Astrocyte of the spinal cord (primary cell): ENCODE measurements around the gene TMBIM6.

Source experiments
- DNase-seq: peaks from one replicate; pipeline ENCODE4 v3.0.0; 2011; ENCODE audit warnings: low read depth, low spot score
- H3K4me3 ChIP-seq: 2 replicates; pipeline ENCODE4 v1.5.1; 2011; ENCODE audit warnings: low read depth, mild to moderate bottlenecking, low read length, moderate library complexity
- CTCF ChIP-seq: IDR thresholded peaks from 2 replicates; pipeline ENCODE4 v1.5.1; 2012; ENCODE audit warnings: low read depth, mild to moderate bottlenecking, low read length, inconsistent platforms
- in situ Hi-C: cut with HindIII; loops from 2 replicates; pipeline ENCODE4 v1.10.0; 2017; ENCODE audit warnings: low sequenced_read_pairs

TMBIM6 gene

GRCh38 chr12:49796606-49797448 is 55.5 kb downstream of the TMBIM6 start:
- DNase-seq: no peak
- H3K4me3 ChIP-seq: no peak overlapping the region
- in situ Hi-C loops: no loop called here
- no peak for TF ChIP-seq CTCF

GRCh38 chr12:49797449-49797776 is 56.1 kb downstream of the TMBIM6 start:
- DNase-seq: no peak
- no peak overlapping the region for H3K4me3 ChIP-seq
- no peak for TF ChIP-seq CTCF
- in situ Hi-C loops: no loop called here

- no peak overlapping the region for H3K4me3 ChIP-seq
- no peak for DNase-seq
- TF ChIP-seq CTCF: no peak
- in situ Hi-C loops: no loop called here
Observed at GRCh38 chr12:49798248-49798647, 56.9 kb downstream of the TMBIM6 start.

- no peak overlapping the region for H3K4me3 ChIP-seq
- no peak for TF ChIP-seq CTCF
- no peak for DNase-seq
- in situ Hi-C loops: no loop called here
Observed at GRCh38 chr12:49798934-49799333, 57.6 kb downstream of the TMBIM6 start.

- no peak for TF ChIP-seq CTCF
- in situ Hi-C loops: no loop called here
Observed at GRCh38 chr12:49800421-49801140, 59.2 kb downstream of the TMBIM6 start.

GRCh38 chr12:49801141-49802063 is 60.0 kb downstream of the TMBIM6 start:
- H3K4me3 ChIP-seq: no peak overlapping the region
- no peak for TF ChIP-seq CTCF
- in situ Hi-C loops: no loop called here
- DNase-seq: no peak

More at GRCh38 chr12:49800421-49801140, 59.2 kb downstream of the TMBIM6 start:
- DNase-seq: no peak
- no peak overlapping the region for H3K4me3 ChIP-seq
